Smooth muscle cell (in vitro differentiated cells): ENCODE data around the gene PCSK5. TPM values are rescaled to one million over a fixed set of nuclear protein-coding genes. Genes with fewer than 3 reads are reported as not detected.

Experiments
- DNase-seq: peaks from one replicate; lab custom pipeline; 2025; ENCODE audit not compliant: unreplicated experiment; lab: John Stamatoyannopoulos, UW
- H2AFZ ChIP-seq: fragments of 200-600 bp; sonication (generic); 2 replicates; pipeline ENCODE4 v1.6.0; 2016; ENCODE audit warnings: antibody characterized with exemption, low read depth, mild to moderate bottlenecking
- H3F3A ChIP-seq: fragments of 200-600 bp; sonication (generic); 2 replicates; pipeline ENCODE4 v1.6.0; 2017; ENCODE audit warnings: antibody characterized with exemption, low read depth
- H3K27ac ChIP-seq: fragments of 200-600 bp; sonication (generic); 2 replicates; pipeline ENCODE4 v1.5.1; 2016; ENCODE audit warnings: low read depth, mild to moderate bottlenecking
- H3K27me3 ChIP-seq: fragments of 200-600 bp; sonication (generic); 2 replicates; pipeline ENCODE4 v1.6.1; 2016; ENCODE audit warnings: low read depth, mild to moderate bottlenecking
- H3K36me3 ChIP-seq: fragments of 200-600 bp; sonication (generic); 2 replicates; pipeline ENCODE4 v1.5.1; 2016; ENCODE audit warnings: low read depth
- H3K4me1 ChIP-seq: fragments of 200-600 bp; sonication (generic); 2 replicates; pipeline ENCODE4 v1.5.1; 2016; ENCODE audit warnings: low read depth
- H3K4me2 ChIP-seq: fragments of 200-600 bp; sonication (generic); 2 replicates; pipeline ENCODE4 v1.6.0; 2016; ENCODE audit warnings: mild to moderate bottlenecking
- H3K4me3 ChIP-seq: fragments of 200-600 bp; sonication (generic); 2 replicates; pipeline ENCODE4 v1.5.1; 2016; ENCODE audit warnings: mild to moderate bottlenecking
- H3K79me2 ChIP-seq: fragments of 200-600 bp; sonication (generic); 2 replicates; pipeline ENCODE4 v1.6.0; 2016; ENCODE audit warnings: low read depth, mild to moderate bottlenecking
- H3K9ac ChIP-seq: fragments of 200-600 bp; sonication (generic); 2 replicates; pipeline ENCODE4 v1.6.0; 2016; ENCODE audit warnings: low read depth
- H3K9me3 ChIP-seq: fragments of 200-600 bp; sonication (generic); replicated peaks from 2 replicates; pipeline ENCODE4 v1.5.1; 2016; ENCODE audit warnings: low read depth
- H4K20me1 ChIP-seq: fragments of 200-600 bp; sonication (generic); 2 replicates; pipeline ENCODE4 v1.6.0; 2016; ENCODE audit warnings: low read depth
- WGBS: methylation state at CpG from one replicate; pipeline ENCODE4 v1.1.7; 2016; ENCODE audit warnings: low lambda C conversion rate; 5-methylcytosine and 5-hydroxymethylcytosine counted together
- polyA plus RNA-seq: library from polyadenylated mRNA; unstranded; fragments of >200 nt; fragmentation: Nextera tagmentation; extraction: Ambion mirVana; gene quantifications from 2 replicates; pipeline ENCODE4 v1.2.1, GENCODE V29; 2016
- total RNA-seq: library from RNA; depleted of rRNA; stranded (reverse); fragments of >200 nt; gene quantifications from 2 replicates; pipeline ENCODE4 v1.2.3, GENCODE V29; 2014
- TF ChIP-seq, protein P1 (sequence below): fragments of 200-600 bp; sonication (generic); IDR thresholded peaks from 2 replicates; pipeline ENCODE4 v1.5.1; 2017; ENCODE audit warnings: borderline replicate concordance, mild to moderate bottlenecking, antibody characterized with exemption; ENCODE audit not compliant: insufficient read depth, poor library complexity, severe bottlenecking

Gene PCSK5
- total and polyA plus RNA-seq, 2 experiments from 2014 or later, result 2.3 to 2.8 TPM

DNA sequence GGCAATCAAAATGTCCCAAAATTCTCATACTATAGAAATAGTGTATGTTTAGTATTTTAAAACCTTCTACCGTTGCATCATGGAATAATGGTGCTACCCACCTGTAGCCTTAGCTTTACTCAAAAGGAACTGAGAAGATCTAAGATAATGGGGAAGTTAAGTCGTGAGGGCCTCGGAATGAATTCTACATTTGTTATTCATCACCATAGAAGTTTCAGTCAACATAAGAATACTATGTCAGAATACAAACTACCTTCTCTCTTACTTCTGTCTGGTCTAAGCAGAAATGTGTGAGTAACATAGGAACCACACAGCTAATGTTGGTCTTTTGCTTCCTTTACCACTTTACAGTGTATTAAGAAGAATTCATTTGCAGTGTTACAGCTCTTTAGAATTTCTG is 460.5 kb downstream of the PCSK5 start:
- no peaks in the 10 kb centered on the region for H3K36me3 ChIP-seq
- H3K27me3 ChIP-seq, result peaks cover 4% of the 10 kb centered on the region
- H3F3A ChIP-seq, result no peaks in the 10 kb centered on the region
- no peaks in the 10 kb centered on the region for H3K9me3 ChIP-seq
- no peaks in the 10 kb centered on the region for H3K79me2 ChIP-seq
- no peak overlapping the region for H3K4me2 ChIP-seq
- WGBS, result 75% methylated on average over 3 of the region's 3 CpGs
- no peak overlapping the region for H2AFZ ChIP-seq
- H3K9ac ChIP-seq, result no peak overlapping the region
- TF ChIP-seq, protein P1, sequence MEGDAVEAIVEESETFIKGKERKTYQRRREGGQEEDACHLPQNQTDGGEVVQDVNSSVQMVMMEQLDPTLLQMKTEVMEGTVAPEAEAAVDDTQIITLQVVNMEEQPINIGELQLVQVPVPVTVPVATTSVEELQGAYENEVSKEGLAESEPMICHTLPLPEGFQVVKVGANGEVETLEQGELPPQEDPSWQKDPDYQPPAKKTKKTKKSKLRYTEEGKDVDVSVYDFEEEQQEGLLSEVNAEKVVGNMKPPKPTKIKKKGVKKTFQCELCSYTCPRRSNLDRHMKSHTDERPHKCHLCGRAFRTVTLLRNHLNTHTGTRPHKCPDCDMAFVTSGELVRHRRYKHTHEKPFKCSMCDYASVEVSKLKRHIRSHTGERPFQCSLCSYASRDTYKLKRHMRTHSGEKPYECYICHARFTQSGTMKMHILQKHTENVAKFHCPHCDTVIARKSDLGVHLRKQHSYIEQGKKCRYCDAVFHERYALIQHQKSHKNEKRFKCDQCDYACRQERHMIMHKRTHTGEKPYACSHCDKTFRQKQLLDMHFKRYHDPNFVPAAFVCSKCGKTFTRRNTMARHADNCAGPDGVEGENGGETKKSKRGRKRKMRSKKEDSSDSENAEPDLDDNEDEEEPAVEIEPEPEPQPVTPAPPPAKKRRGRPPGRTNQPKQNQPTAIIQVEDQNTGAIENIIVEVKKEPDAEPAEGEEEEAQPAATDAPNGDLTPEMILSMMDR, result no peak
- no peaks in the 10 kb centered on the region for H3K4me1 ChIP-seq
- H3K27ac ChIP-seq, result no peak overlapping the region
- DNase-seq, result no peak
- no peaks in the 10 kb centered on the region for H4K20me1 ChIP-seq
- no peak overlapping the region for H3K4me3 ChIP-seq

DNA sequence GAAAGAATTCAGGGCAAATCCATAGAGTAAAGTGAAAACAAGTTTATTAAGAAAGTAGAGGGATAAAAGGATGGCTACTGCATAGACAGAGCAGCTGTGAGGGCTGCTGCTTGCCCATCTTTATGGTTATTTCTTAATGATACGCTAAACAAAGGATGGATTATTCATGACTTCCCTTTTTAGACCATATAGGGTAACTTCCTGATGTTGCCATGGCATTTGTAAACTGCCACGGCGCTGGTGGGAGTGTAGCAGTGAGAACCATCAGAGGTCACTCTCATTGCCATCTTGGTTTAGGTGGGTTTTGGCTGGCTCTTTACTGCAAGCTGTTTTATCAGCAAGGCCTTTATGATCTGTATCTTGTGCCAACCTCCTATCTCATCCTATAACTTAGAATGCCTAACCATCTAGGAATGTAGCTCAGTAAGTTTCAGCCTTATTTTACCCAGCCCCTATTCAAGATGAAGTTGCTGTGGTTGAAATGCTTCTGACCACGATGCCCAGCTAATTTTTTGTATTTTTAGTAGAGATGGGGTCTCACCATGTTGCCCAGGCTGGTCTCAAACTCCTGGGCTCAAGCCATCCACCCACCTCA is 461.6 kb downstream of the PCSK5 start:
- H2AFZ ChIP-seq, result no peak overlapping the region
- no peaks in the 10 kb centered on the region for H3K9me3 ChIP-seq
- no peak for DNase-seq
- no peak overlapping the region for H3K27ac ChIP-seq
- H3K27me3 ChIP-seq, result peaks cover 8% of the 10 kb centered on the region
- TF ChIP-seq, protein P1, result no peak
- no peaks in the 10 kb centered on the region for H4K20me1 ChIP-seq
- no peaks in the 10 kb centered on the region for H3K36me3 ChIP-seq
- H3F3A ChIP-seq, result no peaks in the 10 kb centered on the region
- WGBS, result 87% methylated on average over 4 of the region's 4 CpGs
- H3K79me2 ChIP-seq, result no peaks in the 10 kb centered on the region
- no peak overlapping the region for H3K4me2 ChIP-seq
- H3K9ac ChIP-seq, result no peak overlapping the region
- no peak overlapping the region for H3K4me3 ChIP-seq
- no peaks in the 10 kb centered on the region for H3K4me1 ChIP-seq

DNA sequence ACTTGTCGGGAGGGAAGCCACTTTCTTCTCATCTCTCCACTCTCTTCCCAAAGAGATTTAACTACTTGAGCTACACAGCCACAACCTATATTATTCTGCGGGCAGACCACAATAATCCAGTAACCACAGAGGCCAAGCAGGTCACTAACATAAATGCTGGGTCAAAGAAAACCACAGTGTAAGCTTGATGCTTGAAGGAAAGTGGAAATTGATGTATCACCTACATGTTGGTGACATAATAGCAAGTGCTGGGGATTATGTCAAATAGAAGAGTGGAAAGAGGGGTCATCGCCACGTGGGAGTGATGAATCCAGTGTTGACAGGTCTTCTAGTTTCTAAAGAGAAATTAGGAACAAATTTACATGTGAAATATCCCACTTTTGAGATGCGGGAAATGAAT is 462.8 kb downstream of the PCSK5 start:
- H3K27ac ChIP-seq, result no peak overlapping the region
- peaks cover 8% of the 10 kb centered on the region for H3K27me3 ChIP-seq
- H4K20me1 ChIP-seq, result no peaks in the 10 kb centered on the region
- H3K4me3 ChIP-seq, result no peak overlapping the region
- no peak overlapping the region for H3K9ac ChIP-seq
- 60% methylated on average over 5 of the region's 5 CpGs for WGBS
- H3K4me1 ChIP-seq, result no peaks in the 10 kb centered on the region
- TF ChIP-seq, protein P1, result no peak
- H3K36me3 ChIP-seq, result no peaks in the 10 kb centered on the region
- no peaks in the 10 kb centered on the region for H3K79me2 ChIP-seq
- no peak overlapping the region for H3K4me2 ChIP-seq
- H2AFZ ChIP-seq, result no peak overlapping the region
- H3F3A ChIP-seq, result no peaks in the 10 kb centered on the region
- no peaks in the 10 kb centered on the region for H3K9me3 ChIP-seq
- no peak for DNase-seq

DNA sequence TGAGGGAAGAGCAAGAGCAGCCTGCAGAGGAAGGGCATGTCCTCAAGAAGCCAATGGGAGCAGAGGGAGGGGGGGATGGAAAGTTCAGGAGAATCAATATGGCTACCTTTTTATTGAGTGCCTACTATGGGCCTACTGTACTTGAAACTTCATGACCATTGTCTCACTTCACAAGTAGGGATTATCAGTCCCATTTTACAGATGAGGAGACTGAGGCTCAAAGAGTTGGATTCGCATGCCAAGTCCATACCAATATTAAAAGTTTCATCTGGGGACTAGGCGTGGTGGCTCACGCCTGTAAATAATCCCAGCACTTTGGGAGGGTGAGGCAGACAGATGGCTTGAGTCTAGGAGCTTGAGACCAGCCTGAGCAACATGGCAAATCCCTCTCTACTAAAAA is 463.7 kb downstream of the PCSK5 start:
- Histone ChIP-seq H3K4me1 (no peaks in the 10 kb centered on the region), H4K20me1 (no peaks in the 10 kb centered on the region), H3K4me3 (no peak overlapping the region), H3K4me2 (no peak overlapping the region), H2AFZ (no peak overlapping the region), H3K27me3 (peaks cover 8% of the 10 kb centered on the region), H3F3A (no peaks in the 10 kb centered on the region), H3K9ac (no peak overlapping the region), H3K27ac (no peak overlapping the region), H3K79me2 (no peaks in the 10 kb centered on the region), H3K36me3 (no peaks in the 10 kb centered on the region), H3K9me3 (no peaks in the 10 kb centered on the region)
- no peak for DNase-seq
- WGBS, result 96% methylated on average over 3 of the region's 3 CpGs
- TF ChIP-seq, protein P1, result no peak
